A673 (cell line): ENCODE results near the gene GALNT16. TPM values are rescaled to one million over a fixed set of nuclear protein-coding genes. Genes with fewer than 3 reads are reported as not detected.

Experiments used
- BruUV-seq: library from RNA; stranded (reverse); fragments of 400-500 nt; replicated peaks from 2 replicates; lab custom pipeline; 2021; lab: Mats Ljungman, UMichigan
- CTCF ChIA-PET: fragments of 300-600 bp; sonication (Branson Sonifier 250); formaldehyde crosslinking; loops from one replicate; lab custom pipeline; 2022; ENCODE audit warnings: antibody characterized with exemption; lab: Charles Lee
- POLR2A ChIA-PET: fragments of 300-600 bp; sonication (Branson Sonifier 250); formaldehyde crosslinking; loops from one replicate; lab custom pipeline; 2022; ENCODE audit warnings: antibody characterized with exemption; ENCODE audit not compliant: low non-redundant PET; lab: Charles Lee
- DNase-seq: peaks from one replicate; pipeline ENCODE4 v3.0.0-alpha.2; 2015; ENCODE audit warnings: low spot score
- H3K27ac ChIP-seq: fragments of 200-600 bp; sonication (generic); 2 replicates; pipeline ENCODE4 v1.5.1; 2016; ENCODE audit warnings: mixed run types, low read depth, mild to moderate bottlenecking, mixed read lengths, antibody characterized with exemption, low read length; ENCODE audit not compliant: poor library complexity, severe bottlenecking
- H3K27me3 ChIP-seq: fragments of 200-600 bp; sonication (generic); replicated peaks from 2 replicates; pipeline ENCODE4 v1.6.1; 2017; ENCODE audit warnings: mixed run types, low read depth, mild to moderate bottlenecking, mixed read lengths, antibody characterized with exemption, low read length; ENCODE audit not compliant: insufficient read depth, poor library complexity
- H3K36me3 ChIP-seq: fragments of 200-600 bp; sonication (generic); 2 replicates; pipeline ENCODE4 v1.6.1; 2016; ENCODE audit warnings: mixed run types, mild to moderate bottlenecking, mixed read lengths, antibody characterized with exemption, low read length; ENCODE audit not compliant: insufficient read depth, poor library complexity, severe bottlenecking
- H3K4me1 ChIP-seq: fragments of 200-600 bp; sonication (generic); 2 replicates; pipeline ENCODE4 v1.6.1; 2017; ENCODE audit warnings: mixed run types, mild to moderate bottlenecking, mixed read lengths, antibody characterized with exemption, low read length; ENCODE audit not compliant: insufficient read depth, poor library complexity, severe bottlenecking
- H3K4me3 ChIP-seq: fragments of 200-600 bp; sonication (generic); 2 replicates; pipeline ENCODE4 v1.5.1; 2016; ENCODE audit warnings: low read depth, mixed run types, mild to moderate bottlenecking, mixed read lengths, low read length; ENCODE audit not compliant: poor library complexity, severe bottlenecking
- H3K9me3 ChIP-seq: fragments of 200-600 bp; sonication (generic); 2 replicates; pipeline ENCODE4 v1.6.1; 2016; ENCODE audit warnings: mixed run types, low read depth, mild to moderate bottlenecking, mixed read lengths, antibody characterized with exemption, low read length; ENCODE audit not compliant: poor library complexity, severe bottlenecking
- EZH2 ChIP-seq: fragments of 200-600 bp; sonication (generic); IDR thresholded peaks from 2 replicates; pipeline ENCODE4 v1.6.1; 2017; ENCODE audit warnings: borderline replicate concordance, low read depth, mild to moderate bottlenecking, mixed read lengths, antibody characterized with exemption, low read length; ENCODE audit not compliant: poor library complexity, severe bottlenecking
- intact Hi-C: fragments of 100-400 bp; cut with micrococcal nuclease; formaldehyde crosslinking; loops from one replicate; pipeline ENCODE4 v1.10.0; 2022; ENCODE audit not compliant: unreplicated experiment
- total RNA-seq: library from RNA; stranded (reverse); gene quantifications from 2 replicates; pipeline ENCODE4 v1.2.3, GENCODE V29; 2021
- TF ChIP-seq, protein P1 (sequence below): fragments of 300-800, 200-600 bp; sonication (generic); conservative IDR thresholded peaks from 2 replicates; pipeline ENCODE4 v1.5.1; 2017; ENCODE audit warnings: low read depth, mild to moderate bottlenecking, antibody characterized with exemption, low read length, moderate library complexity, mixed read lengths

The GALNT16 gene
- total RNA-seq, 1 experiment from 2014 or later, result 0.32 TPM

DNA sequence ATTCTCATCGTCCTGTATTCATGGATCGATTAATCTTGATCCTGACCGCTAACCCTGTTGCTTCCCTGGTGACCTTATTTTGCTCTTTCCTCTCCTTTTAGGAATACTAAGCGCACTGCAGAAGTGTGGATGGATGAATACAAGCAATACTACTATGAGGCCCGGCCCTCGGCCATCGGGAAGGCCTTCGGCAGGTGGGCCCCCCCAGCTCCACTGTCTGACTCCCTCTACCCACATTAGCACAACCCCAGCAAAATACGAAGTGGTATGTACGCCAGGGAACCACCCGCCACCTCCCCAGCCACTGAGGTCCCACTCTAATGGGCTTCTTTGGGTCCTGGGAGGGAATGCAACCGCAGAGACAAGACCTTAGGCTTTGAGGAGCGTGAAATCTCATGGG, 79.5 kb downstream of the GALNT16 start:
- Histone ChIP-seq H3K27me3 (no peaks in the 10 kb centered on the region), H3K4me1 (no peaks in the 10 kb centered on the region), H3K9me3 (no peaks in the 10 kb centered on the region), H3K36me3 (no peaks in the 10 kb centered on the region), H3K4me3 (no peak overlapping the region), H3K27ac (no peak overlapping the region)
- TF ChIP-seq, protein P1, sequence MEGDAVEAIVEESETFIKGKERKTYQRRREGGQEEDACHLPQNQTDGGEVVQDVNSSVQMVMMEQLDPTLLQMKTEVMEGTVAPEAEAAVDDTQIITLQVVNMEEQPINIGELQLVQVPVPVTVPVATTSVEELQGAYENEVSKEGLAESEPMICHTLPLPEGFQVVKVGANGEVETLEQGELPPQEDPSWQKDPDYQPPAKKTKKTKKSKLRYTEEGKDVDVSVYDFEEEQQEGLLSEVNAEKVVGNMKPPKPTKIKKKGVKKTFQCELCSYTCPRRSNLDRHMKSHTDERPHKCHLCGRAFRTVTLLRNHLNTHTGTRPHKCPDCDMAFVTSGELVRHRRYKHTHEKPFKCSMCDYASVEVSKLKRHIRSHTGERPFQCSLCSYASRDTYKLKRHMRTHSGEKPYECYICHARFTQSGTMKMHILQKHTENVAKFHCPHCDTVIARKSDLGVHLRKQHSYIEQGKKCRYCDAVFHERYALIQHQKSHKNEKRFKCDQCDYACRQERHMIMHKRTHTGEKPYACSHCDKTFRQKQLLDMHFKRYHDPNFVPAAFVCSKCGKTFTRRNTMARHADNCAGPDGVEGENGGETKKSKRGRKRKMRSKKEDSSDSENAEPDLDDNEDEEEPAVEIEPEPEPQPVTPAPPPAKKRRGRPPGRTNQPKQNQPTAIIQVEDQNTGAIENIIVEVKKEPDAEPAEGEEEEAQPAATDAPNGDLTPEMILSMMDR, result no peak
- no peak for TF ChIP-seq EZH2
- no peak for DNase-seq
- CTCF ChIA-PET, result no interaction called here
- intact Hi-C loops, result no loop called here
- POLR2A ChIA-PET, result no interaction called here
- BruUV-seq, result no TSS peak

DNA sequence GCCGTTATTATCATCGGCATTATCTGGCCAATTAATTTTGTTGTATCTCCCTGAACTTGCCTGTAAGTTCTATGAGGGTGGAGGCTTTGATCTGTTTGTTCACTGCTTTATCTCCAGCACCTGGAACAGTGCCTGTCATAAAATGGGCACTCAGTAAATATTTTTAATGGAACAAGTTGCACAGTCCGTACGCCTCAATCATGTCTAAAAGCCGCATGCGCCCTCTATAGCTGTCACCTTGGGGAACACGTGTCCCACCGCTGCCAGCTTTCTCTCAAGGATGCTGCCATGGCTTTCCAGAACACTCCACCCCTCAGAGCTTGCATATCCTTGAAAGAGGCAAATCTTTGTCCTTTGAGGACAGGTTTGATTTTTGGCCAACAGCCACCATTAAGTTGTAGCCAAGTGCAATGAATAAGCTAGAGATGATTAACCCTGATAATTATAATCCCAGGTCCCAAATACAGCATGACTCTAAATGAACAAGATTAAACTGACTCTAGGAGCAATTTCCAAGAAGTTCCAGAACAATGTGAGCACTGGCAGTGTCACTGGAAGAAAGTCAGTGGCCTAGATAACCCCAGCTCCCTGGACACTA, 83.1 kb downstream of the GALNT16 start:
- ChIA-PET POLR2A (no interaction called here), CTCF (no interaction called here)
- BruUV-seq, result no TSS peak
- H3K4me1 ChIP-seq, result no peaks in the 10 kb centered on the region
- intact Hi-C loops, result no loop called here
- no peak overlapping the region for H3K27ac ChIP-seq
- DNase-seq, result no peak
- no peaks in the 10 kb centered on the region for H3K9me3 ChIP-seq
- no peaks in the 10 kb centered on the region for H3K36me3 ChIP-seq
- H3K4me3 ChIP-seq, result no peak overlapping the region
- TF ChIP-seq EZH2, result no peak
- H3K27me3 ChIP-seq, result no peaks in the 10 kb centered on the region

DNA sequence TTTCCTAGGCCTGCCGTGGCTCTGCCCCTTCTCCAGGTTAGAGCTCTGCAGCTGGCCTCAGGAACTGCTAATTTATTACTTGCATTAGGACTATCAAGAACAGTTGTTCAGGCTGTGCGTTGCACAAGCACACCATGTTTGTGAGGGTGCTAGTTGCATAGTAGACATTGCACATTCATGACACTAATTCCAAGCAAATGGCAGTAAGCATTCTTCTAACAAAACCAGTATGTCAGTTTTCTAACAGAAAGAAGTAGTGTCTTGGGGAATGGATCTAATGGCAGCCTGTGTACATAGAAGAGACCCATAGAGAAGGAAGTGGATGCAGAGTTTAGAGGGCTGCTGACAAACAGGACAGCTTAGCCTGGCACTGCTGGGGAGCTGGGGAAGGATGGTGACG, 84.2 kb downstream of the GALNT16 start:
- Histone ChIP-seq H3K27ac (no peak overlapping the region), H3K9me3 (no peaks in the 10 kb centered on the region), H3K4me3 (no peak overlapping the region), H3K27me3 (no peaks in the 10 kb centered on the region), H3K36me3 (no peaks in the 10 kb centered on the region), H3K4me1 (no peaks in the 10 kb centered on the region)
- ChIA-PET POLR2A (interaction anchor here (0.6 kb wide), 1 partner anchor 149 kb away, joined by 12 read pairs; no protein-coding TSS in a partner anchor), CTCF (no interaction called here)
- intact Hi-C loops, result no loop called here
- no peak for TF ChIP-seq EZH2
- TF ChIP-seq, protein P1, result no peak
- no TSS peak for BruUV-seq
- DNase-seq, result no peak

DNA sequence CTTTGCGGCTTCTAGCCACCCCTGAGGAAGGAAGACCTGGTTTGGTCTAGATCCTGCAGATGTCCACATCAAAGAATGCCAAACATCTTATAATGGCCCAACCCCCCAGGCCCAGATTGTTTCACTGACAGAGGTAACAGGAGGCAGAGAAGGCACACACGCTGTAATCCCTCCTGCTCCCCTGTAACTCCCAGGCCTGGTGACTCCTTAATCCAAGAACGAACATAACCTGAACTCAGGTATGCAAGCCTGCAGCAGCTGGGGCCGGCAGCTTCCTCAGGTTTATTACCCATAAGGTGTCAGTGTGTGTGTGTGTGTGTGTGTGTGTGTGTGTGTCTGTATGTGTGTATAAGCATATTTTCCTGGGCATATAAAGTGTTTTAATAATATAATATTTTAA, 85.4 kb downstream of the GALNT16 start:
- Histone ChIP-seq H3K4me1 (no peaks in the 10 kb centered on the region), H3K36me3 (no peaks in the 10 kb centered on the region), H3K4me3 (no peak overlapping the region), H3K27me3 (no peaks in the 10 kb centered on the region), H3K27ac (no peak overlapping the region), H3K9me3 (no peaks in the 10 kb centered on the region)
- CTCF ChIA-PET, result no interaction called here
- POLR2A ChIA-PET, result no interaction called here
- TF ChIP-seq, protein P1, result no peak
- TF ChIP-seq EZH2, result no peak
- intact Hi-C loops, result loop anchor here (5.0 kb wide), 1 partner anchor 218 kb away; no protein-coding TSS in a partner anchor
- BruUV-seq, result no TSS peak
- DNase-seq, result no peak
